Measurements from ENCODE around the gene ZNF207.

ZNF207 gene

GRCh38 chr17:32356750-32357149, 6.8 kb downstream of the ZNF207 start:
- H3K4me3 ChIP-seq (ENCODE audit: insufficient read depth, low read length, poor library complexity, severe bottlenecking): no peak overlapping the region
- H3K79me2 ChIP-seq (ENCODE audit: insufficient read depth, low read length): peaks cover 94% of the 10 kb centered on the region
- no peak overlapping the region for H3K27ac ChIP-seq (ENCODE audit: low read depth, low read length)
- no peak overlapping the region for H3K9ac ChIP-seq (ENCODE audit: low read length)
- peaks cover 15% of the 10 kb centered on the region; the same call in 1 of the 2 replicates for H3F3A ChIP-seq (ENCODE audit: insufficient read depth)
- H2AFZ ChIP-seq (ENCODE audit: low read depth, low read length, severe bottlenecking): no peak overlapping the region
- no peaks in the 10 kb centered on the region for H3K9me3 ChIP-seq (ENCODE audit: insufficient read depth, low read length)
- no peaks in the 10 kb centered on the region for H3K9me2 ChIP-seq (replicated peaks; ENCODE audit: insufficient read depth, low read length)
- H3K27me3 ChIP-seq (ENCODE audit: low read length): no peaks in the 10 kb centered on the region
- H3K4me2 ChIP-seq (ENCODE audit: low read depth, low read length, poor library complexity, severe bottlenecking): no peak overlapping the region
- H4K20me1 ChIP-seq (ENCODE audit: low read depth, low read length): peaks cover 71% of the 10 kb centered on the region
- no peak for TF ChIP-seq EZH2phosphoT487 (conservative IDR thresholded peaks at IDR 0.05; ENCODE audit: low read length)
- TF ChIP-seq CTCF (IDR thresholded peaks at IDR 0.05; ENCODE audit: insufficient read depth, low read length, poor library complexity, severe bottlenecking): no peak
- H3K36me3 ChIP-seq (ENCODE audit: low read length): peaks cover 71% of the 10 kb centered on the region

- peaks cover 94% of the 10 kb centered on the region for H3K79me2 ChIP-seq (ENCODE audit: insufficient read depth, low read length)
- no peak for TF ChIP-seq CTCF (IDR thresholded peaks at IDR 0.05; ENCODE audit: insufficient read depth, low read length, poor library complexity, severe bottlenecking)
- no peak for TF ChIP-seq EZH2phosphoT487 (conservative IDR thresholded peaks at IDR 0.05; ENCODE audit: low read length)
These were observed 7.7 kb downstream of the ZNF207 start for GRCh38 chr17:32357615-32358014.

GRCh38 chr17:32361270-32361669, 11.3 kb downstream of the ZNF207 start:
- Histone ChIP-seq H4K20me1 (ENCODE audit: low read depth, low read length) (peaks cover 49% of the 10 kb centered on the region), H2AFZ (ENCODE audit: low read depth, low read length, severe bottlenecking) (no peak overlapping the region), H3F3A (ENCODE audit: insufficient read depth) (peaks cover 27% of the 10 kb centered on the region; the same call in 1 of the 2 replicates), H3K4me2 (ENCODE audit: low read depth, low read length, poor library complexity, severe bottlenecking) (no peak overlapping the region), H3K4me3 (ENCODE audit: insufficient read depth, low read length, poor library complexity, severe bottlenecking) (no peak overlapping the region), H3K27ac (ENCODE audit: low read depth, low read length) (no peak overlapping the region), H3K9ac (ENCODE audit: low read length) (no peak overlapping the region), H3K9me3 (ENCODE audit: insufficient read depth, low read length) (no peaks in the 10 kb centered on the region), H3K79me2 (ENCODE audit: insufficient read depth, low read length) (peaks cover 70% of the 10 kb centered on the region), H3K27me3 (ENCODE audit: low read length) (no peaks in the 10 kb centered on the region), H3K36me3 (ENCODE audit: low read length) (peaks cover 82% of the 10 kb centered on the region), H3K9me2 (replicated peaks; ENCODE audit: insufficient read depth, low read length) (no peaks in the 10 kb centered on the region)
- TF ChIP-seq EZH2phosphoT487 (conservative IDR thresholded peaks at IDR 0.05; ENCODE audit: low read length): no peak

More at GRCh38 chr17:32357615-32358014, 7.7 kb downstream of the ZNF207 start:
- no peaks in the 10 kb centered on the region for H3K9me3 ChIP-seq (ENCODE audit: insufficient read depth, low read length)
- H3K9ac ChIP-seq (ENCODE audit: low read length): no peak overlapping the region
- H3K27ac ChIP-seq (ENCODE audit: low read depth, low read length): no peak overlapping the region
- H3F3A ChIP-seq (ENCODE audit: insufficient read depth): peaks cover 23% of the 10 kb centered on the region; the same call in 1 of the 2 replicates
- H3K27me3 ChIP-seq (ENCODE audit: low read length): no peaks in the 10 kb centered on the region
- peaks cover 71% of the 10 kb centered on the region for H3K36me3 ChIP-seq (ENCODE audit: low read length)
- H3K4me2 ChIP-seq (ENCODE audit: low read depth, low read length, poor library complexity, severe bottlenecking): no peak overlapping the region
- no peak overlapping the region for H2AFZ ChIP-seq (ENCODE audit: low read depth, low read length, severe bottlenecking)
- peaks cover 71% of the 10 kb centered on the region for H4K20me1 ChIP-seq (ENCODE audit: low read depth, low read length)
- no peaks in the 10 kb centered on the region for H3K9me2 ChIP-seq (replicated peaks; ENCODE audit: insufficient read depth, low read length)
- no peak overlapping the region for H3K4me3 ChIP-seq (ENCODE audit: insufficient read depth, low read length, poor library complexity, severe bottlenecking)

- peaks cover 73% of the 10 kb centered on the region for H3K36me3 ChIP-seq (ENCODE audit: low read length)
- H3K27ac ChIP-seq (ENCODE audit: low read depth, low read length): no peak overlapping the region
- H2AFZ ChIP-seq (ENCODE audit: low read depth, low read length, severe bottlenecking): no peak overlapping the region
- H3K4me2 ChIP-seq (ENCODE audit: low read depth, low read length, poor library complexity, severe bottlenecking): no peak overlapping the region
- no peak for TF ChIP-seq CTCF (IDR thresholded peaks at IDR 0.05; ENCODE audit: insufficient read depth, low read length, poor library complexity, severe bottlenecking)
- TF ChIP-seq EZH2phosphoT487 (conservative IDR thresholded peaks at IDR 0.05; ENCODE audit: low read length): no peak
- H4K20me1 ChIP-seq (ENCODE audit: low read depth, low read length): peaks cover 41% of the 10 kb centered on the region
- peaks cover 53% of the 10 kb centered on the region for H3K79me2 ChIP-seq (ENCODE audit: insufficient read depth, low read length)
- no peak overlapping the region for H3K4me3 ChIP-seq (ENCODE audit: insufficient read depth, low read length, poor library complexity, severe bottlenecking)
- no peaks in the 10 kb centered on the region for H3K9me2 ChIP-seq (replicated peaks; ENCODE audit: insufficient read depth, low read length)
- H3K9me3 ChIP-seq (ENCODE audit: insufficient read depth, low read length): no peaks in the 10 kb centered on the region
- H3F3A ChIP-seq (ENCODE audit: insufficient read depth): peaks cover 35% of the 10 kb centered on the region
- no peak overlapping the region for H3K9ac ChIP-seq (ENCODE audit: low read length)
- H3K27me3 ChIP-seq (ENCODE audit: low read length): no peaks in the 10 kb centered on the region
These were observed 20.5 kb downstream of the ZNF207 start for GRCh38 chr17:32370426-32370825.

Measured in SU-DHL-6 (cell line).